Hematopoietic multipotent progenitor cell treated with erythropoietin and hydrocortisone succinate and interleukin-3 and kit ligand, for 6 days (in vitro differentiated cells): ENCODE data around the gene ELK3.

Experiments
- DNase-seq: peaks from one replicate; pipeline ENCODE4 v3.0.0-alpha.2; 2015

ELK3 gene

DNA sequence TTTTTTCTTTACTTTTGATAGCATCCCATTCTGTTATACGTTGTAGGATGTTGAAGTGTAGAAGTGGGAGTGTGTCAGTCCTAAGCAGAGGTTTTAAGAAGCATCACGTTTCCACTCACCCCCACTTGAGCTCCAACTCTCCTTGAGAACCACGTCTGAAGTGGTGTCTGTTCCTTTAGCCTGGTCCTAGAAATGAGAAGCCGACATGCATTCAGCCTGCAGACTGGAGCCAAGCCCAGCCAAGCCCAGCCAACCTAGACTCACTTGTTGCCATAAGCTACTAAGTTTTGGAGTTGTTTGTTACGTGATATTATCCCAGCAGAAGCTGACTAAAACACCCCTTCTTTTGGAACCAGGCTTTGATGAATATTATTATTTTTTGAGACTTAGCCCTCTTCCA, 4.4 kb upstream of the ELK3 start:
- no peak for DNase-seq

DNA sequence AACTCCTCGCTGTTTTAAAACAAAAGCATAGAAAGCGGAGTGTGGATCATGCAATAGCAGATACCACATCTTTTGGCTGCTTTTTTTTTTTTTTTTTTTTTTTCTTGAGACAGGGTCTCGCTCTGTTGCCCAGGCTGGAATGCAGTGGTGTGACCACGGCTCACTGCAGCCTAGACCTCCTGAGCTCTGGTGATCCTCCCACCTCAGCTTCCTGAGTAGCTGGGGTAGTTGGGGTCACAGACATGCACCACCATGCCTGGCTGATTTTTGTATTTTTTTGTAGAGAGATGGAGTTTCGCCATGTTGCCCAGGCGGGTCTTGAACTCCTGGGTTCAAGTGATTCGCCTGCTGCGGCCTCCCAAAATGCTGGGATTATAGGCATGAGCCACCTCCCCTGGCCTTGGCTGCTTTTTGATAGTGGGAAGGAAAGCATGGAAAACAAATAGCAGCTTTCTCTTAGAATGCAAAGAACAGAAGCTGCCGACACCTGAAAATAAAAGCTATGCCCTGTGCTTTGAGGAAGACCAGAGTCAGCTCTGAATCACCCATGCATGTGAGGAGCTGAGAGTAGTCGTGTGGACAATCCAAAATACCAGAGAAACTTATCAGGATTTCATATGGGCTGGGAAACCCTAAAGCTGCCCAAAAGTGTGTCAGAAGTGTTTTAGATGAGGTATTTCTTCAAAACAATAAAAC, 3.6 kb upstream of the ELK3 start:
- no peak for DNase-seq

DNA sequence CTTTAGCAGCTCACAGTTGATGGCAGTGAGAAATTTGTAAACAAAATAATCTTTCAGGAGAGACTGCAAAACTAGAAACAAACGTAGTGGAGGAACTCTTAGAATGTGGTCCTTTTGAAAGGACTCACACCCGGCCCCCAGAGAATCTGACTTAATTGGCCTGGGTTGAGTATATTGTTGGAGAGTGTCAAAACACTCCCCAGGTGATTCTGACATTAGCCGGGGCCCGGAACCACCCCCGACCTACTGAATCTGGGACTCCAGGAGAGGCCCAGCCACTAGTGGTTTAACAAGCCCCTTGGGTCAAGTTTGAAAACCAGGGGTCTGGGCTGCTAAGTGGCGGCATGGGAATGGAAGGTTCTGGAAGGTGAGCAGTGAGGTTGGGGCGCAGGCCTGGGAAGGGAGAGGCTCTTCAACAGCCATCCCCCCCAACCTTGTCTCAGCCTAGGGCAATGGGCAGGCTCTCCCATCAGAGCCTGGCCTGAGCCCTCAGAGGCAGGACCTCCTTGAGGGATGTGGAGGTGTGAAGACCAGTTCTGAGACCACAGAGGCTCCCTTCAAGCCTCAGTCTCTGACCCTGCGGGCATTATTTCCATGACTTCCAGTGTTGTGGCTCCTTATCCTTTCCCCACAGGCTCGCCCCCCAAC, 1.1 kb upstream of the ELK3 start:
- DNase-seq = no peak

DNA sequence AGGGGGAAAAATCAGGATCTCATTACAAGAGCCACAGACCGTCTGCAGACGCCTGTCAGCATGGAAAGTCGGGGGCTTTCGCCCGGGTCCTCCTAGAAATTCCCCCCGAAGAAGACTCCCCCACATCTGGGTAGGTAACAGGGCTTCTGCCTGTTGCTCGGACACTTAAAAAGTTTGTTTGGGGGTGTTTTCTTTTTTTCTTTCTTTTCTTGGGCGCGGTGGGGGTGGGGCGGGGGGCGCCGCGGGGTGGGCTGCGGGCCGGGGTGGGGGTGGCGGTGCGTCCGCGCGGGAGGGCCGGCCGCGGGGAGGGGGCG, 358 bp downstream of the ELK3 start:
- DNase-seq = no peak

DNA sequence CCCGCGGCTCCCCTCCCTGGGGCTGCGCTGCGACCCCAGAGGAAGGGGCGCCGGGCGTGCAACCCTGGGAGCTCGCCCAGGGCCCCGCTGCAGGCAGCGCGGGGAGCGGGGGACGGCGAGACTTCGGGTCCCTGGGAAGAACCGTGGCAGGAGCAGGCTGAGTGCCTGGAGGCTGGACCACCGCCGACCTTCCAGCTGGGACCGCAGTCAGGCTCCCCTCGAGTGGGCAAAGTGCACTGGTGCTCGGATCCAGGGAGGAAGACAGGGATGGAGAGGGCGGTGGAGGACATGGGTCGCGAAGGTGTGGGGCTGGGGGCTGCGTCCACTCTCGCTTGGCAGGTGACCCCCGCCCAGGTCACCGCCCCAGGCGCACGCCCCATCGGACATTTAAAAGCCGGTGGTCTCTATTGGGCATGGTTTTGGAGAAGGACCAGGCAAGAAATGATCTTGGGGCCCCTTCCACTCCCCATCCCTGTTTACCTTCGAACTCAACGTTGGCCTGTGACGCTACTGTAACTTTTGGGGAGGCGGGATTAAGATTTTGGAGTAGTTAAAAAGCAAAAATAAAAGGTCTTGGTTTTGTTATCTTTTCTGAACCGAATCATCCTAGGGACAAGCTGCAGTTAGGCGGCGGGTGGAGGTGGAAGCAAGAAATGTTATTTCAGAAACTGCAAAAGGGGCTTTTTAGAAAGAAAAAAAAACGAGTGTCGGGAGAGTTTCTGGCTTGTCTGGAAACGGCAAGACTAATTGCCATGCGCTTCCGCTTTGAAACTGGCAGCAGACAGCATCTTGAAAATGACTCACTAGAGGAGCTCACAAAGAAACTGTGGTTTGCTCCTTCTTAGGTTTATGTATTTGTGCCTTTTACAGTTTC, 1.0 kb downstream of the ELK3 start:
- DNase-seq = peak; percentile 78

GRCh38 chr12:96195845-96196451, 1.8 kb downstream of the ELK3 start:
- peak; percentile 66 for DNase-seq

DNA sequence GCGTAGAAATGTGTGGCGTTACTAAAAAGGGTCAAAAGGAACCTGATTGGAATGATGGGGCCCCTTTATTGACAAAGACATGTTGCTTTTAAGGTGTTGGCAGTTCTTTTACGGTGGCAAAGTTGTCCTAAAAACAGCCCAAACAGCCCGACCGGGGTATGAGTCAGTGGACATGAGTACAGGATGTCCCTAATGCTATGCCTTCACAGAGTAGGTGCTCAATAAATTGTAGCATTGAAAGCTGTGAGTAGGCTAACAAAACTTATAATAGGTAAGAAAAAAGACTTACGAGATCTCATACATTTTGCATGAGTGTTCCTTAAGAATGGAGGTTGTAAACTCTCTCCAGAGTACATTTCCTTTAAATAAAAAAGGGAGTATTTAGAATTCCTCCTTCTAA, 2.6 kb downstream of the ELK3 start:
- no peak for DNase-seq

DNA sequence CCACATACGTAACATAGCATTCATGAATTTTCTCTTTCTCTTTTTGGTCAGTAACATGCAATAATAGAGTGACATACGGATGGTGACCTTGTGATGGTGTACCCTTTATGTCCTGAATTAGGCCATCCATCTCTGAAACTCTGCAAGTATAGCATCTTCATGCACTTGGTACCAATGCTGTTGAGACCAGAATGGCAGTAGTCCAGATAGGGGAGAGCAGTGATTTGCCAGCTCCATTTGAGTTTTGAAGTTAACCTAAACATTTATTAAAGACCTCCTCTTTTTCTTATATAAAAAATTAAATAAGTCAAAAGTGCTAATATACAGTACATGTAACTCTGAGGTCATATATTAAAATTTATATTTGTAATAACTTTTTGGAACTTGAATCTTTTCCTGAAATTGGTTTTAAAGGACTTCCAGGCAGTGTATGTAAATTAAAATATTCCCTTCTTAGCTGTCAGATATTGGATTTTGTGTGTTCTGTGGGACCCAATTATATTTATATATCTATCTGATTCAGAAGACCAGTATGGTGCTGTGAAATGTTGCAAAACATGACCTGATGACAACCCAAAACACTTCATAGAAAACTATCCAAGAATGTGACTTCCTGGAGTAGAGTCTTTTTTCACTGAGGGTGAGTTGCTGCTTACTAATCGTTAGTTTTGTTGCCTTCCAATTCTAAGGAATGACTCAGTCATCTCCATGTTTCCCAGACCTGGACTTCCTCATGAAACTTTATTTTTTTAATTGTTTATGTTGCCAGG, 3.5 kb downstream of the ELK3 start:
- no peak for DNase-seq

DNA sequence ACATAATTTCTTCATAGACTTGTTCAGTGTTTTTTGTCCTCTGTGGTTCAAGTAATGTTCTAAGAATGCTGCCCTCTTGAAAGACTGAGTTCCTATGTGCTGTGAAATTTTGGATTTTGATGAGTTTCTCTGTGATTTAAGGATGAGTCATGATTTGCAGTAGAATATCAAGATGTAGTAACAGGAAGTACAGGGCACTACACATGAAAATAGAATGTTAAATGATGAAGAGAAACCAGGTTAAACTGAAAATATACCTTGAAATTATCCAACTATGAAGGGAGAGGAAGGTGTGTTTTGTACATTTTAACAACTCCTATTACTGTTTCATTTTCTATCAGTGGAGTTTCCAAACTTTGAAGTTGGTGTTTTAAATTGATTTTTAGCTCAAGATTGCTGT, 4.8 kb downstream of the ELK3 start:
- no peak for DNase-seq

GRCh38 chr12:96199464-96199863, 5.3 kb downstream of the ELK3 start:
- no peak for DNase-seq

- DNase-seq = no peak
These were observed 7.4 kb downstream of the ELK3 start for GRCh38 chr12:96201272-96202227.

DNA sequence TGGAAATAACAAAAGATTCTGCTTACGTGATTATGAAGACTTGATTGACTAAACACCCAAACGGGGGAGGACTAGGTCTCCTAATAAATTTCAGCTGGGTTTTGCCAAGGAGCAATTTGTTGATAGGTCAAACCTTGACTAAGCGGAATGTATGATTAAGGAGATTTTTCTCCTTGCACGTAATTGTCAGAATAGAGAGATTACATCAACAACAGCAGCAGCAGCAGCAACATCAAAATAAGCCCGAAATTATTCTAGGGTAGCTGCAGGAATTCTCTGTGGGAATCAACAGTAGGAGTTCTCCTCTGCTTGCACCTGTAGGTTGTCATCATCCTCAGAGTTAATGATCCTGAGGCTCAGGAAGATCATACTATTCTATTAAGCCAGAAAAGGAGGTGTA, 10.2 kb downstream of the ELK3 start:
- no peak for DNase-seq

- DNase-seq = no peak
These were observed 11.7 kb downstream of the ELK3 start for GRCh38 chr12:96205908-96206307.

DNA sequence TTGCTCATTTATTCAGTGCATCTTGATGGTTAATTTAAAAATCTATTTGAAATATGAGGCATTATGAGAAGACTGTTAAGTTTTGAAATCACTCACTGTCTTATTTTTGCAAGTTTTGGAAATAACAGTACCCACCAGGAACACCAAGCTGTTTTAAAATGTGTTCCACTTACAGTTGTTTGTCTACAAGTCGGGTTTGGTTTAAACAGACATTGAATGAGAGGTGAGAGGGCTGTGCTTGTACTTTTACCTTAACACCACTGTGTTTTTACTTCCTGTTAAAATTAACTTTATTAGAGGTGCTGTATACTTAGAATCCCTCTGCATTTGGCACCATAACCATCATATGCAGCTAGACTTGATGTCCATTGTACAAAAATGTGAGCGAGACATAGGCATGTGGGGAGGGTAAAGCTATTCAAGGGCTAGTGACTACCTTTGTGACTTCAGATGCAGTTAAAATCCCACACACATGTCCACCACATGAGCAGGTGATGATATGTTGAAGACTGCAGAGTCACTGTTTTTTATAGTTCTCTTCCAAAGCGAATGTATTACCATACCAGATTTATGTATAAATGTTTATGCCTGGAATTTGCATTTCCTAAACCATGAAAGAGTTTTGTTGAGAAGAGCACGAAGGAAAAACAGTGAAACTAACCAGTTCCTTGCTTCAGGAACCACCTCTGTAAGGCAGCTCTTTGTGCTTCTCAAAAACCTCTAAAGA, 12.9 kb downstream of the ELK3 start:
- DNase-seq = no peak

DNA sequence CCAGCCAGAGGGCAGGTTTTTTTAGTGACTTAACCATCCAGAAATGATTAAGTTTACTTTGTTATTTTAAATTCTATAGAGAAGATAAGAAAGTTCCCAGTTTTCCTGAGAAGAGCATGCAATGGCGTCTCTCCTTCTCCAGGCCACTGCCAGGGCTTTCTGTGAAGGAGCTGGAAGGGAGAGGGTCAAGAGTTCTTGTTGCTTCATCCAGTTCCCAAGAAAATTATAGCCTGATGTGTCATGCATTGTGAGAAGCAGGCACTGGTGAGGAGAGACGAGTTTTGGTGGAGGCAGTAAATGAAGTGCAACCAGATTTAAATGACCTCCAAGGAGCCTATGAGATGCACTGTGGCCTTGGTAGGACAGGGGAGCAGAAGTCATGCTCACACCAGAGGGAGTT, 14.2 kb downstream of the ELK3 start:
- no peak for DNase-seq

- no peak for DNase-seq
These were observed 14.8 kb downstream of the ELK3 start for GRCh38 chr12:96208801-96209549.

- DNase-seq = no peak
These were observed 16.3 kb downstream of the ELK3 start for GRCh38 chr12:96210376-96211055.

- peak; percentile 56 for DNase-seq
These were observed 17.8 kb downstream of the ELK3 start for GRCh38 chr12:96211988-96212387.
